Neural progenitor cell (in vitro differentiated cells): ENCODE measurements around the gene CRACR2A.

Source experiments
- CTCF ChIP-seq: fragments of 200-600 bp; sonication (generic); IDR thresholded peaks from 2 replicates; pipeline ENCODE4 v1.5.1; 2017; ENCODE audit warnings: antibody characterized with exemption, mild to moderate bottlenecking
- EZH2 ChIP-seq: fragments of 200-600 bp; sonication (generic); IDR thresholded peaks from 2 replicates; pipeline ENCODE4 v1.6.1; 2017; ENCODE audit warnings: antibody characterized with exemption, mild to moderate bottlenecking, moderate library complexity
- EZH2phosphoT487 ChIP-seq: fragments of 200-600 bp; sonication (generic); IDR thresholded peaks from 2 replicates; pipeline ENCODE4 v1.6.1; 2017; ENCODE audit warnings: antibody characterized with exemption

DNA sequence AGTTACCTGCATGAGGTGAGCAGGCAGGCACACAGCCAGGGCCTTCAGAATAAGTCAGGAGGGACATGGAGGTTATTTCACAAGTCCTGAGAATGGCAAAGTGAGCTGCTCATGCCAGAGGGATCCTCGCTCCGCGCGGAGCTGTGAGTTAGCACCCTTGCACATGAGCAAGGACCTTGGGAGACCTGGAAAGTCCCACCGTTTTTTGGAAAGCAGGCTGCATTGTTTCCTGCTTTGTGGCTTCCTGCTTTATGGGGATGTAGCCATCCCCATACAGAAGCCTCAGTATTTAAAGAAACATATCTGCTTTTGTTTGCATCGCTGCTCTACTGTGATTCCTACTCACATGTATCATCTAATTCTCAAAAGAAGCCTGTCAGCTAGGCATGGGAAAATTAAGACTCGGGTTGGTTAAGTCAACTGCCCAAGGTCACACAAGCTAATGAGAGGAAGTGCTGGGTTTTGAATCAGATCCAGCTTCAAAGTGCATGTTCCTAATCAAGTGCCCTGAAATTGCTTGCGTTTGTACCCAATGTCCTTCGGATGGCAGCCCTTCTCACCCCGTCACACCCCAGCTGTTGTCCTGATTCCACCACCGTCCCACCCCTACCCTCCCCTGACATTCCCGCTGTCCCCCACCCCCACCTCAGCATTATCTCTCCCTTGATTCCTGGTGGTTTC lies 106.2 kb downstream of the CRACR2A start:
- TF ChIP-seq CTCF (no peak), EZH2phosphoT487 (no peak), EZH2 (no peak)
